Measurements from ENCODE around the gene FAM234A. TPM values are rescaled to one million over a fixed set of nuclear protein-coding genes. Genes with fewer than 3 reads are reported as not detected.

FAM234A gene
- total RNA-seq, 1 donor from 2014 or later, result 72.3 TPM

DNA sequence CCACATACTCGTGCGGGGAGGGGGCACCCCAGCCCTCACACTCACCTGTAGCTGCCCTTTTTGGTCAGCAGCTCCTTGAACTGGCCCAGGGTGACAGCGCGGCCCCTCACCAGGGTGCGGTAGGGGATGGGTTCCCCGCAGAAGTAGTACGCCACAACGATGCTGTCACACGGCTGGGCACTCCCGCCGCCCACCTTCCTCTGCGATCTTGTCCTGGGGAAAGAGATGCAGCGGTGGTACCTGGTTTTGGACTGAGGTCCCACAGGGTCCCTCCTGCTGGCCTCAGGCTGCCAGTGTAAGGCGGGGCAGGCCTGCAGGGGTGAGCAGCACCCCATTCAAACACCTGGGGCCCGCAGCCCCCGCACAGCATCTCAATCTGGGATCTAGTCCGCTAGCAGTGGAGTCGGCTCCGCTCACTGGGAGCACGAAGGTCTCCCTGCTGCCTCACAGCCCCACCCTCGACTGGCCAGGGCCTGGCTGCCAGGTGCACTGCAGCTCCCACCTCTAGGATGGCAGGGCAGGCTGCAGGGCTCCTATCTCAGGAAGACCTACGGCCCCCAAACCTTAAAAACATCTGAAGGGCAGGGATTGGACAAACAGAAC lies 54.9 kb downstream of the FAM234A start:
- no peak overlapping the region for H3K4me3 Mint-ChIP-seq (ENCODE audit: unreplicated experiment)
- no peaks in the 10 kb centered on the region for H3K4me1 Mint-ChIP-seq (ENCODE audit: unreplicated experiment)
- no peak for DNase-seq (ENCODE audit: low spot score)
- no peak overlapping the region for H3K27ac Mint-ChIP-seq (ENCODE audit: unreplicated experiment)
- H3K27me3 Mint-ChIP-seq (ENCODE audit: unreplicated experiment), result peaks cover 2% of the 10 kb centered on the region
- peaks cover 7% of the 10 kb centered on the region for H3K36me3 Mint-ChIP-seq (ENCODE audit: low read depth, unreplicated experiment)
- TF ChIP-seq, protein P1, sequence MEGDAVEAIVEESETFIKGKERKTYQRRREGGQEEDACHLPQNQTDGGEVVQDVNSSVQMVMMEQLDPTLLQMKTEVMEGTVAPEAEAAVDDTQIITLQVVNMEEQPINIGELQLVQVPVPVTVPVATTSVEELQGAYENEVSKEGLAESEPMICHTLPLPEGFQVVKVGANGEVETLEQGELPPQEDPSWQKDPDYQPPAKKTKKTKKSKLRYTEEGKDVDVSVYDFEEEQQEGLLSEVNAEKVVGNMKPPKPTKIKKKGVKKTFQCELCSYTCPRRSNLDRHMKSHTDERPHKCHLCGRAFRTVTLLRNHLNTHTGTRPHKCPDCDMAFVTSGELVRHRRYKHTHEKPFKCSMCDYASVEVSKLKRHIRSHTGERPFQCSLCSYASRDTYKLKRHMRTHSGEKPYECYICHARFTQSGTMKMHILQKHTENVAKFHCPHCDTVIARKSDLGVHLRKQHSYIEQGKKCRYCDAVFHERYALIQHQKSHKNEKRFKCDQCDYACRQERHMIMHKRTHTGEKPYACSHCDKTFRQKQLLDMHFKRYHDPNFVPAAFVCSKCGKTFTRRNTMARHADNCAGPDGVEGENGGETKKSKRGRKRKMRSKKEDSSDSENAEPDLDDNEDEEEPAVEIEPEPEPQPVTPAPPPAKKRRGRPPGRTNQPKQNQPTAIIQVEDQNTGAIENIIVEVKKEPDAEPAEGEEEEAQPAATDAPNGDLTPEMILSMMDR (IDR thresholded peaks at IDR 0.05; ENCODE audit: unreplicated experiment), result no peak
- H3K9me3 Mint-ChIP-seq (ENCODE audit: unreplicated experiment), result no peaks in the 10 kb centered on the region

DNA sequence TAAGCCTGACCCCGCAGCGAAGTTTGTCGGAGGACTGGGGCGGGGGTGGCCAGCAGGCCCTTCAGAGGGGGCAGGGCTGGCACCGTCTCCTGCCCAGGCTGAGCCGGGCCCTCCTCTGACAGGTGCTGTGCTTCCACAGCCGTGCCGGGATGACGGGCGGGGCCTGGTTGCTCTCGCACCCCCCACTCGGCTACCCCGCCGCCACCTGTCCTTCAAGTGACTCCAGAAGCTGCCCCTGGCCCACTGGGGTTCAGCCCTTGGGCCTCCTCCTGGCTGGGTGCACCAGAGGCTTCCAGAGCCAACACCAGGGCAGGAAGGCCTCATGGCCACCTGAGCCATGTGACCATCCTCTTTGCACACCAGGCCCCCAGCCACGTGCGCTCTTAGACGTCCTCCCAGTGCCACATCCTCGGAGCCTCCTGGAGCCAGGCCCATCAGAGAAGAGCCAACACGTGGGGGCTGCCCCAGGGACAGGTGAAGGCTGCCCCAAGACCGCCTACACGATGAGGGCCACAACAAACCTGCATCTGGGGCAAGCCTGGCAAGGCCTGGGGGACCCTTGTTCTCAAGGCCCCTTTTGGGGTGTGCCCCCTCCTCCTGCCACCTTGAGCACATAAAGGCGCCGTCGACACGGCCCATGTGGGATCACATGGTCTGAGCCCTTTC lies 55.5 kb downstream of the FAM234A start:
- Mint-ChIP-seq H3K27me3 (ENCODE audit: unreplicated experiment) (peaks cover 2% of the 10 kb centered on the region), H3K4me3 (ENCODE audit: unreplicated experiment) (no peak overlapping the region), H3K36me3 (ENCODE audit: low read depth, unreplicated experiment) (peaks cover 7% of the 10 kb centered on the region), H3K4me1 (ENCODE audit: unreplicated experiment) (no peaks in the 10 kb centered on the region), H3K27ac (ENCODE audit: unreplicated experiment) (no peak overlapping the region), H3K9me3 (ENCODE audit: unreplicated experiment) (no peaks in the 10 kb centered on the region)
- DNase-seq (ENCODE audit: low spot score), result no peak
- TF ChIP-seq, protein P1 (IDR thresholded peaks at IDR 0.05; ENCODE audit: unreplicated experiment), result no peak

DNA sequence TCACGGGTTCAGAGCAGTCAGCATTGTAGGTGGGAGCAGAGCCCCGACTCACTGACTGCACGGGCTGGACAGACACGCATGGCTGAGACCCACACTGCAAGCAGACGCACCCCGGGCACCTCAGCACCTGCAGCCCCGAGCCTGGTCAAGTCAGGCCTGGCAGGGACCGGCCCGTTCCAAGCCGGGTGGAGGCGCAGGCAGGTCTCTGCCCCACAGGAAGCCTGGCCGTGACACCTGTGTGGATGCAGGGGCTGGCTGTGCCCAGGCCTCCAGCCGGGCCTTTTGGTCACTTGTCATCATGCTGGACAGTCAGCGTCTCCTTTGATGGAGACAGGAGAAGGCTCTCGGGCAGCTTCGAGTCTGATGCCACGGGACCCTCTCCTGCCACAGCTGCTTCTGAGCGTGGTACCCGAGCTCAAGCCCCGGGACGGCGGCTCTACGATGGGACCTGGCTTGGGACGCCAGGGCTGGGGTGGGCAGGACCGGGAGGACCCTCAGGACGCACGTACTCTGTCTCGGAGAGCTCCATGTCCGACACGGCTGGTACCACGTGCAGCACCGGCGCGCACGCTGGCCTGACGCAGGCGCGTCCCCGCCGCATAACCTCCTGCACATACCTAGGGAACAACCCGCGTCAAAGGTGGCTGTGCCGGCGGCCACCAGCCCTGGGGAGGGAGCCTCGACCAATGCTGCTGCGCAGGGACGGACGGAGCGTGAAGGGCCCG lies 56.2 kb downstream of the FAM234A start:
- H3K27me3 Mint-ChIP-seq (ENCODE audit: unreplicated experiment), result peaks cover 3% of the 10 kb centered on the region
- no peak overlapping the region for H3K27ac Mint-ChIP-seq (ENCODE audit: unreplicated experiment)
- H3K36me3 Mint-ChIP-seq (ENCODE audit: low read depth, unreplicated experiment), result peaks cover 7% of the 10 kb centered on the region
- H3K9me3 Mint-ChIP-seq (ENCODE audit: unreplicated experiment), result no peaks in the 10 kb centered on the region
- no peak overlapping the region for H3K4me3 Mint-ChIP-seq (ENCODE audit: unreplicated experiment)
- no peaks in the 10 kb centered on the region for H3K4me1 Mint-ChIP-seq (ENCODE audit: unreplicated experiment)
- no peak for DNase-seq (ENCODE audit: low spot score)
- TF ChIP-seq, protein P1 (IDR thresholded peaks at IDR 0.05; ENCODE audit: unreplicated experiment), result no peak

DNA sequence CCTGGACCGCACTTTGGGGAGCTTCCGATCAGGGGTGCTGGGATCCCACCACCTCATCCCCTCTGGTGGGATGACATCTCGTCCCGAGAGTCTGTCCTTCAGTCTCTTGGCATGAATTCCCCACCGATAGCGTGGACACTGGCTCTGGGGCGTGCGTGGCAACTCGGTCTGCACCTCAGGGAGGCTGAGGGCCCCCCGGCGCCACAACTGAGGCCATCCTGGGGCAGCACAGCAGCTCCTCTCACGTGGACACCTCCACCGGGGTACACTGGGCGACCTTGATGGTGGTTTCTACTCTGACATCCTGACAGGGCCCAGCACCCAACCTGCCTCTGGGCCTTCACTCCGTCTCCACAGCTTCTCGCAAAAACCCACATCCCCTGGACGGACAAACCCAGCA lies 56.9 kb downstream of the FAM234A start:
- Mint-ChIP-seq H3K9me3 (ENCODE audit: unreplicated experiment) (no peaks in the 10 kb centered on the region), H3K27me3 (ENCODE audit: unreplicated experiment) (peaks cover 3% of the 10 kb centered on the region), H3K4me1 (ENCODE audit: unreplicated experiment) (no peaks in the 10 kb centered on the region), H3K36me3 (ENCODE audit: low read depth, unreplicated experiment) (peaks cover 7% of the 10 kb centered on the region), H3K27ac (ENCODE audit: unreplicated experiment) (no peak overlapping the region), H3K4me3 (ENCODE audit: unreplicated experiment) (no peak overlapping the region)
- no peak for DNase-seq (ENCODE audit: low spot score)
- TF ChIP-seq, protein P1 (IDR thresholded peaks at IDR 0.05; ENCODE audit: unreplicated experiment), result no peak
